Activated T-helper 17 cell treated with anti-CD3 and anti-CD28 coated beads, Interleukin-2, amount 50 U/mL, for 72 hours (primary cell): Measurements from ENCODE around the gene DOCK2. TPM values are rescaled to one million over a fixed set of nuclear protein-coding genes. Genes with fewer than 3 reads are reported as not detected.

Experiments
- ATAC-seq: fragments of 150-1000 bp; cut with Tn5 transposase; replicated peaks from 2 replicates; pipeline ENCODE4 v1.10.0; 2021; ENCODE audit warnings: mild to moderate bottlenecking, moderate library complexity
- H3K27ac Mint-ChIP-seq: one replicate; pipeline ENCODE4 v1.8.0; 2022; ENCODE audit warnings: mixed read lengths
- H3K27me3 Mint-ChIP-seq: one replicate; pipeline ENCODE4 v1.8.0; 2022; ENCODE audit warnings: mixed read lengths
- H3K36me3 Mint-ChIP-seq: one replicate; pipeline ENCODE4 v1.8.0; 2022; ENCODE audit warnings: low read depth, mild to moderate bottlenecking, mixed read lengths
- H3K4me1 Mint-ChIP-seq: one replicate; pipeline ENCODE4 v1.8.0; 2022; ENCODE audit warnings: mixed read lengths
- H3K4me3 Mint-ChIP-seq: one replicate; pipeline ENCODE4 v1.8.0; 2022; ENCODE audit warnings: mild to moderate bottlenecking, mixed read lengths
- H3K9me3 Mint-ChIP-seq: one replicate; pipeline ENCODE4 v1.8.0; 2022; ENCODE audit warnings: mixed read lengths
- total RNA-seq, 2 donors: library from RNA; stranded (reverse); gene quantifications; one replicate each; pipeline ENCODE4 v1.2.3, GENCODE V29; 2022

Gene DOCK2
- total RNA-seq, 2 donors from 2014 or later: 229 to 244 TPM

GRCh38 chr5:170110403-170111087 lies 473.5 kb downstream of the DOCK2 start:
- H3K9me3 Mint-ChIP-seq: no peaks in the 10 kb centered on the region
- H3K27me3 Mint-ChIP-seq: no peaks in the 10 kb centered on the region
- H3K4me3 Mint-ChIP-seq: no peak overlapping the region
- no peaks in the 10 kb centered on the region for H3K4me1 Mint-ChIP-seq
- ATAC-seq: no peak
- H3K36me3 Mint-ChIP-seq: no peaks in the 10 kb centered on the region
- no peak overlapping the region for H3K27ac Mint-ChIP-seq

GRCh38 chr5:170111088-170111785 lies 474.2 kb downstream of the DOCK2 start:
- Mint-ChIP-seq H3K36me3 (no peaks in the 10 kb centered on the region), H3K27ac (no peak overlapping the region), H3K27me3 (no peaks in the 10 kb centered on the region), H3K4me1 (no peaks in the 10 kb centered on the region), H3K4me3 (no peak overlapping the region), H3K9me3 (no peaks in the 10 kb centered on the region)
- no peak for ATAC-seq

DNA sequence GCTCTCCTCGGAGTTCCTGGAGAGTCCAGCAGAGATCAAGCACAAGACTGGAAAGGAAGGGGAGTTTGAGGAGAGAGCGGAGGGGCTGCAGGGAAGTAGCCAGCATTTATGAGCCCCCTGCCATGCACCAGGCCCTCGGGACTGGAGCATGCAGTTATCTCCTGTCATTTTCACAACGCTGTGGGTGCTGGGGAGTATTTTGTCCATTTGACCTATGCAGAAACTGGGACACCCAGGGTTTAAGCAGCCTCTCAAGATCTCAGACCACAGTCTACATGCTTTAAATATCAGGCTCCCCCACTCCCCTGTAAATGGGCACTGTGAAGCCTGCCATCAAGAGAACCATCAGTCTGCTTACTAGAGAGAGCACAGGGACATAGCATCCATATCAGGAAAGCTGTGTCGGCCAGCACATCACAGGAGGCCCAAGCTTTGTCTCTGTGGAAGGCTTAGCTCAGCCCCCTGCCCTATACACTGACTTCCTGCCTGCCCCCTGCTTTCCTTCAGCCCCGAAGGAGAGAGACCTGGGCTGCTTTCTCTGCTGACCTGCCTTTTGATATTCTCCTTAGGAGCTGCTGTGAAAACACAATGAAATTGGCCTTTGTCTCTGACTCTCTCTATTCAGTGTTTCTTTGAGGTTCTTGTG lies 475.9 kb downstream of the DOCK2 start:
- no peaks in the 10 kb centered on the region for H3K27me3 Mint-ChIP-seq
- no peaks in the 10 kb centered on the region for H3K9me3 Mint-ChIP-seq
- H3K4me1 Mint-ChIP-seq: no peaks in the 10 kb centered on the region
- H3K4me3 Mint-ChIP-seq: no peak overlapping the region
- no peak for ATAC-seq
- H3K27ac Mint-ChIP-seq: no peak overlapping the region
- H3K36me3 Mint-ChIP-seq: no peaks in the 10 kb centered on the region

GRCh38 chr5:170113522-170113900 lies 476.4 kb downstream of the DOCK2 start:
- no peaks in the 10 kb centered on the region for H3K9me3 Mint-ChIP-seq
- H3K4me3 Mint-ChIP-seq: no peak overlapping the region
- H3K36me3 Mint-ChIP-seq: no peaks in the 10 kb centered on the region
- no peak for ATAC-seq
- no peaks in the 10 kb centered on the region for H3K4me1 Mint-ChIP-seq
- no peak overlapping the region for H3K27ac Mint-ChIP-seq
- peaks cover 2% of the 10 kb centered on the region for H3K27me3 Mint-ChIP-seq

- Mint-ChIP-seq H3K4me3 (no peak overlapping the region), H3K27ac (no peak overlapping the region), H3K9me3 (no peaks in the 10 kb centered on the region), H3K27me3 (peaks cover 8% of the 10 kb centered on the region), H3K4me1 (no peaks in the 10 kb centered on the region), H3K36me3 (no peaks in the 10 kb centered on the region)
- no peak for ATAC-seq
These were observed 477.2 kb downstream of the DOCK2 start for GRCh38 chr5:170114271-170114670.

DNA sequence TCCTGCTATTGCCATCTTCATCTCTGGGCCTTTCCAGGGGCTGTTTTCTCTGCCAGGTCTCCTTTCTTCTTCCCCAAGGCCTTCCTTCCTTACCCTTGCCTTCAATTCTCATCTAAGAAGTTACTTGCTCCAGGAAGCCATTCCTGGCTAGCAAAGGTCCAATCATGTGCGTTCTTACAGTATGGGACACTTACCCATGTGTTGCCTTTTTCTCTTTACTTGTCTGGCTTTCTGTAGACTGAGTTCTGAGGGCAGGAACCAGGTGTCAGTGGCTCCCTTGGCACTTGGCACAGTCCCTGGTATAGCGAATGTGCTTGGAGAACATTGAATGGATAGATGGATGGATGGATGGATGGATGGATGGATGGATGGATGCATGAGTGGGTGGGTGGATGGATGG lies 478.9 kb downstream of the DOCK2 start:
- Mint-ChIP-seq H3K27me3 (peaks cover 16% of the 10 kb centered on the region), H3K36me3 (no peaks in the 10 kb centered on the region), H3K4me1 (no peaks in the 10 kb centered on the region), H3K27ac (no peak overlapping the region), H3K4me3 (no peak overlapping the region), H3K9me3 (no peaks in the 10 kb centered on the region)
- ATAC-seq: no peak

DNA sequence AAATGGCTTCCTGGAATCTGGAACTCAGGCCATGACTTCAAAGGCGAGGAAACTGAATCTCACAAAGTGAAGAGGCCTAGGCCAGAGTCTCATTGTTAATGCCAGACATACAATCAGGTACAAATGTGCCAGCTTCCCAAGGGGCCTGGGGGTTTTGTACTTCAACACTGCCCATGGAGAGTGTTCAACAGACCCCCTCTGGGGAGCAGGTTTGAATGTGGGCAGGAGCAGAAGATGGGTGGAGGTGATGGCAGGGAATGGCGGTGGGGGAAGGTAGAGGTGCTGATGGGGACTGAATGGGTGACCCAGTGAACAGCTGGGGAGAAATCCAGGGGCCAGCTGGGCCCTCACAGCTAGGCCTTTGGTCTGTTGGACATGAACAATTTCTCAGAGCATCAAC lies 480.7 kb downstream of the DOCK2 start:
- no peak for ATAC-seq
- Mint-ChIP-seq H3K36me3 (no peaks in the 10 kb centered on the region), H3K4me1 (no peaks in the 10 kb centered on the region), H3K9me3 (no peaks in the 10 kb centered on the region), H3K4me3 (no peak overlapping the region), H3K27ac (no peak overlapping the region), H3K27me3 (peaks cover 26% of the 10 kb centered on the region)

- Mint-ChIP-seq H3K27me3 (peaks cover 29% of the 10 kb centered on the region), H3K36me3 (no peaks in the 10 kb centered on the region), H3K27ac (no peak overlapping the region), H3K4me3 (no peak overlapping the region), H3K9me3 (no peaks in the 10 kb centered on the region), H3K4me1 (no peaks in the 10 kb centered on the region)
- no peak for ATAC-seq
These were observed 483.5 kb downstream of the DOCK2 start for GRCh38 chr5:170120576-170120975.

- Mint-ChIP-seq H3K9me3 (peaks cover 1% of the 10 kb centered on the region), H3K27ac (no peak overlapping the region), H3K4me3 (no peak overlapping the region), H3K36me3 (no peaks in the 10 kb centered on the region), H3K27me3 (peaks cover 34% of the 10 kb centered on the region), H3K4me1 (no peaks in the 10 kb centered on the region)
- ATAC-seq: no peak
These were observed 484.2 kb downstream of the DOCK2 start for GRCh38 chr5:170121321-170121720.

GRCh38 chr5:170126061-170126460 lies 489.0 kb downstream of the DOCK2 start:
- H3K4me3 Mint-ChIP-seq: no peak overlapping the region
- H3K27me3 Mint-ChIP-seq: peaks cover 28% of the 10 kb centered on the region
- ATAC-seq: no peak
- H3K9me3 Mint-ChIP-seq: peaks cover 3% of the 10 kb centered on the region
- no peak overlapping the region for H3K27ac Mint-ChIP-seq
- no peaks in the 10 kb centered on the region for H3K36me3 Mint-ChIP-seq
- no peaks in the 10 kb centered on the region for H3K4me1 Mint-ChIP-seq

- H3K4me3 Mint-ChIP-seq: no peak overlapping the region
- H3K36me3 Mint-ChIP-seq: no peaks in the 10 kb centered on the region
- H3K27ac Mint-ChIP-seq: no peak overlapping the region
- peaks cover 27% of the 10 kb centered on the region for H3K27me3 Mint-ChIP-seq
- ATAC-seq: no peak
- no peaks in the 10 kb centered on the region for H3K4me1 Mint-ChIP-seq
- H3K9me3 Mint-ChIP-seq: peaks cover 3% of the 10 kb centered on the region
These were observed 489.6 kb downstream of the DOCK2 start for GRCh38 chr5:170126626-170127025.

DNA sequence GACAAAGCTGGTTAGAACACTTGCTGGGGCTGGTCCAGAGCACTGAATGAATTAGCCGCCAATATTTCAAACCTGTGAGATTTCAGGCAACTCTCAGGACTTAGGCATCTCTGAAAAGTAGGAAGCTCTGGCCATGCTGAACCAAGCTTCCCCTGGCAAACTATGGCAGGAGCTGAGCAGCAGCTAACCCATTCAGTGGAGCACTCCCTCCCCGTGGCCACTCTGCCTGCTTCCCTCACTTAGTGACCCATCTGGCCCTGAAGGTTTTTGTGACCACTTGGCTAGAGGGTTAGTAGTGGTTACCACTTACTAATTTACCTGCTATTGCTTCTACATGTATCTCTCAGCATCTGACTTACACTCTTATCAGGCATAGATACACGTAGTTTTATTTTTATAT lies 494.2 kb downstream of the DOCK2 start:
- Mint-ChIP-seq H3K9me3 (peaks cover 3% of the 10 kb centered on the region), H3K4me3 (no peak overlapping the region), H3K4me1 (no peaks in the 10 kb centered on the region), H3K36me3 (no peaks in the 10 kb centered on the region), H3K27ac (no peak overlapping the region), H3K27me3 (peaks cover 15% of the 10 kb centered on the region)
- no peak for ATAC-seq

GRCh38 chr5:170132269-170132975 lies 495.3 kb downstream of the DOCK2 start:
- Mint-ChIP-seq H3K4me1 (no peaks in the 10 kb centered on the region), H3K27me3 (peaks cover 7% of the 10 kb centered on the region), H3K4me3 (no peak overlapping the region), H3K27ac (no peak overlapping the region), H3K36me3 (no peaks in the 10 kb centered on the region), H3K9me3 (no peaks in the 10 kb centered on the region)
- ATAC-seq: no peak
